Measurements from ENCODE around the gene AAMP.

DNA sequence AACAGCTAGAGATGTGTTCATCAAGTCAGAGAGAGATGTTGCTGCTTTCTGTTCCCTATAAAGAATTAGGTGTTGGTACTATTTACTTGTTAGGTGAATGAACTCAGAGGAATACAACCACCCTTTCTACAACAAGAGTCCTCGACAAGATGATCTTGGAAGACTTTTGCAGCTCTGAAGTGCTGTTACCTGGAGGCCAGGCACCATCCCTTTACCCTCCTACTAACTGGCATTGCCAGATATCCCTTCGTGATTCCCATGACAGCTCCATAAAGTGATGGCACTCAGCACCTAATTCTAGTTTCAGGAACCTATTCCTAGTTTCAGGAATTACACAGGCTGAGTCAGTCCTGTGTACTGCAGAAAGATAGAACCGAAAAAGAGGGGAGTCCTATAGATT, 43.0 kb downstream of the AAMP start:
- TF ChIP-seq, protein P1, sequence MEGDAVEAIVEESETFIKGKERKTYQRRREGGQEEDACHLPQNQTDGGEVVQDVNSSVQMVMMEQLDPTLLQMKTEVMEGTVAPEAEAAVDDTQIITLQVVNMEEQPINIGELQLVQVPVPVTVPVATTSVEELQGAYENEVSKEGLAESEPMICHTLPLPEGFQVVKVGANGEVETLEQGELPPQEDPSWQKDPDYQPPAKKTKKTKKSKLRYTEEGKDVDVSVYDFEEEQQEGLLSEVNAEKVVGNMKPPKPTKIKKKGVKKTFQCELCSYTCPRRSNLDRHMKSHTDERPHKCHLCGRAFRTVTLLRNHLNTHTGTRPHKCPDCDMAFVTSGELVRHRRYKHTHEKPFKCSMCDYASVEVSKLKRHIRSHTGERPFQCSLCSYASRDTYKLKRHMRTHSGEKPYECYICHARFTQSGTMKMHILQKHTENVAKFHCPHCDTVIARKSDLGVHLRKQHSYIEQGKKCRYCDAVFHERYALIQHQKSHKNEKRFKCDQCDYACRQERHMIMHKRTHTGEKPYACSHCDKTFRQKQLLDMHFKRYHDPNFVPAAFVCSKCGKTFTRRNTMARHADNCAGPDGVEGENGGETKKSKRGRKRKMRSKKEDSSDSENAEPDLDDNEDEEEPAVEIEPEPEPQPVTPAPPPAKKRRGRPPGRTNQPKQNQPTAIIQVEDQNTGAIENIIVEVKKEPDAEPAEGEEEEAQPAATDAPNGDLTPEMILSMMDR (IDR thresholded peaks at IDR 0.05; ENCODE audit: extremely low read depth in 1 of 2, insufficient read depth in 1 of 2, low read depth in 1 of 2, low read length in 2 of 2): no peak
- no peak for TF ChIP-seq POLR2A (IDR thresholded peaks at IDR 0.05; ENCODE audit: low read depth, low read length)
- no peak for TF ChIP-seq EZH2 (IDR thresholded peaks at IDR 0.05; ENCODE audit: borderline replicate concordance, low read depth, low read length, severe bottlenecking)
- no peak for TF ChIP-seq FOS (IDR thresholded peaks at IDR 0.05; ENCODE audit: borderline replicate concordance, insufficient read depth, low read length)
- no peak for TF ChIP-seq POLR2AphosphoS5 (IDR thresholded peaks at IDR 0.05; ENCODE audit: insufficient read depth, low read depth, low read length)
- TF ChIP-seq GATA2 (IDR thresholded peaks at IDR 0.05; ENCODE audit: insufficient read depth, insufficient read length, low read depth, low read length): no peak
- TF ChIP-seq MYC (IDR thresholded peaks at IDR 0.05; ENCODE audit: low read depth, low read length): no peak

Data from endothelial cell of umbilical vein (primary cell).